K562 (cell line): ENCODE measurements around the gene ART1. TPM values are rescaled to one million over a fixed set of nuclear protein-coding genes. Genes with fewer than 3 reads are reported as not detected.

Experiments
- ATAC-seq: fragments of 200-7000 bp; cut with Tn5 transposase; 3 replicates; pipeline ENCODE4 v1.9.1; 2020; ENCODE audit warnings: moderate library complexity
- BruUV-seq: library from RNA; stranded (reverse); fragments of 400-500 nt; replicated peaks from 2 replicates; lab custom pipeline; 2021; lab: Mats Ljungman, UMichigan
- CTCF ChIA-PET: fragments of 300-600 bp; formaldehyde crosslinking; extraction: SDS; loops from one replicate; lab custom pipeline; 2021; ENCODE audit warnings: low intra/inter-chr PET ratio; lab: Yijun Ruan, JAX
- POLR2A ChIA-PET: fragments of 300-600, 350-650 bp; sonication (Branson Sonifier 250); formaldehyde crosslinking; extraction: SDS; loops from one replicate; lab custom pipeline; 2021; ENCODE audit warnings: antibody characterized with exemption, inconsistent platforms; lab: Yijun Ruan, JAX
- DNase-seq, 4 experiments: peaks; one replicate each; pipeline versions ENCODE4 v3.0.0 to v3.0.0-alpha.2; 2011 to 2018; ENCODE audit warnings: low spot score in 3 of 4, mixed read lengths in 3 of 4; ENCODE audit errors: extremely low read depth in 1 of 4
- FAIRE-seq: peaks from 2 replicates; lab custom pipeline; 2011; peaks lifted over from hg19 to GRCh38; lab: Jason Lieb, UNC
- H2AFZ ChIP-seq: 2 replicates; pipeline ENCODE4 v1.6.0; 2011; ENCODE audit warnings: low read depth, low read length, control low read depth, inconsistent platforms
- H3K27ac ChIP-seq: fragments of 200-600 bp; 3 replicates; pipeline ENCODE4 v1.8.0; 2011; ENCODE audit warnings: low read depth, mild to moderate bottlenecking, control low read depth, inconsistent platforms, low read length, moderate library complexity, mixed read lengths; ENCODE audit errors: extremely low read depth
- H3K27me3 ChIP-seq, 2 experiments: fragments of 300-600 bp in 1 of 2; 2 replicates in 1 of 2; 3 replicates in 1 of 2; pipeline versions ENCODE4 v1.6.0 to v1.8.0; 2011; ENCODE audit warnings: inconsistent platforms in 2 of 2, low read length in 2 of 2, mild to moderate bottlenecking in 1 of 2, mixed read lengths in 1 of 2, moderate library complexity in 1 of 2; ENCODE audit not compliant: control insufficient read depth in 2 of 2, insufficient read depth in 2 of 2
- H3K36me3 ChIP-seq: fragments of 300-600 bp; 3 replicates; pipeline ENCODE4 v1.8.0; 2011; ENCODE audit warnings: mild to moderate bottlenecking, low read length, inconsistent platforms; ENCODE audit not compliant: control insufficient read depth, insufficient read depth
- H3K4me1 ChIP-seq, 2 experiments: fragments of 200-600 bp in 1 of 2; replicated peaks in 1 of 2; 2 replicates in 1 of 2; 3 replicates in 1 of 2; pipeline versions ENCODE4 v1.5.1 to v1.8.0; 2011; ENCODE audit warnings: inconsistent platforms in 2 of 2, low read length in 2 of 2, mild to moderate bottlenecking in 1 of 2, mixed read lengths in 1 of 2, moderate library complexity in 1 of 2; ENCODE audit not compliant: control insufficient read depth in 2 of 2, insufficient read depth in 2 of 2
- H3K4me2 ChIP-seq: 2 replicates; pipeline ENCODE4 v1.6.1; 2011; ENCODE audit warnings: low read length, control low read depth, inconsistent platforms, mixed read lengths; ENCODE audit not compliant: insufficient read depth
- H3K4me3 ChIP-seq: fragments of 200-600 bp; sonication (generic), shearing (Covaris generic); 2 replicates; pipeline ENCODE4 v1.5.1; 2016; ENCODE audit warnings: control low read depth, inconsistent platforms
- H3K79me2 ChIP-seq: fragments of 200-600 bp; 3 replicates; pipeline ENCODE4 v1.8.0; 2011; ENCODE audit warnings: low read length, inconsistent platforms; ENCODE audit not compliant: control insufficient read depth, insufficient read depth
- H3K9ac ChIP-seq, 2 experiments: 2 replicates each; pipeline versions ENCODE4 v1.6.0 to v1.6.1; 2011; ENCODE audit warnings: low read depth in 2 of 2, low read length in 2 of 2, control low read depth in 1 of 2, inconsistent platforms in 1 of 2, mild to moderate bottlenecking in 1 of 2, mixed read lengths in 1 of 2; ENCODE audit not compliant: insufficient read depth in 1 of 2
- H3K9me1 ChIP-seq: one replicate; pipeline ENCODE4 v1.6.0; 2011; ENCODE audit warnings: inconsistent platforms, mild to moderate bottlenecking, low read length, moderate library complexity; ENCODE audit not compliant: control insufficient read depth, insufficient read depth
- H3K9me3 ChIP-seq: replicated peaks from 2 replicates; pipeline ENCODE4 v1.5.1; 2011; ENCODE audit warnings: low read depth, low read length, inconsistent platforms; ENCODE audit not compliant: control insufficient read depth, insufficient read depth
- H4K20me1 ChIP-seq: replicated peaks from 2 replicates; pipeline ENCODE4 v1.6.1; 2011; ENCODE audit warnings: low read length, inconsistent platforms, mixed read lengths; ENCODE audit not compliant: control insufficient read depth, insufficient read depth
- HMGN3 ChIP-seq: IDR thresholded peaks from 2 replicates; pipeline ENCODE4 v1.6.1; 2011; ENCODE audit warnings: borderline replicate concordance, low read depth, mild to moderate bottlenecking, mixed read lengths, low read length; ENCODE audit not compliant: insufficient read length; ENCODE audit errors: extremely low read depth
- MBD1 ChIP-seq: fragments of 250-450 bp; sonication (Bioruptor Pico); IDR thresholded peaks from 2 replicates; pipeline ENCODE4 v1.8.0; 2022; ENCODE audit warnings: inconsistent platforms
- RAD21 ChIP-seq, 2 experiments: fragments of 250-450 bp in 1 of 2; fragments of 450-650 bp in 1 of 2; sonication (Bioruptor Pico) in 1 of 2; formaldehyde crosslinking in 1 of 2; IDR thresholded peaks in 1 of 2; conservative IDR thresholded peaks in 1 of 2; 2 replicates each; pipeline versions ENCODE4 v1.4.0 to v1.8.0; 2020 to 2022; ENCODE audit warnings: mild to moderate bottlenecking in 2 of 2, moderate library complexity in 1 of 2
- SAP30 ChIP-seq: fragments of 200-600 bp; sonication (generic); IDR thresholded peaks from 2 replicates; pipeline ENCODE4 v1.6.1; 2012; ENCODE audit warnings: borderline replicate concordance, low read depth, mild to moderate bottlenecking, moderate library complexity, low read length, control low read depth, inconsistent platforms; ENCODE audit not compliant: insufficient read depth, poor library complexity, severe bottlenecking
- TAF1 ChIP-seq: IDR thresholded peaks from 2 replicates; pipeline ENCODE4 v1.6.1; 2011; ENCODE audit warnings: mild to moderate bottlenecking, low read length, moderate library complexity; ENCODE audit not compliant: insufficient read depth, control insufficient read depth, severe bottlenecking; ENCODE audit errors: extremely low read depth
- UBTF ChIP-seq, 2 experiments: IDR thresholded peaks; 2 replicates each; pipeline ENCODE4 v1.6.1; 2012; ENCODE audit warnings: improper control_type of control experiment in 2 of 2, low read depth in 2 of 2, low read length in 2 of 2, borderline replicate concordance in 1 of 2
- ZEB2 ChIP-seq: fragments of 450-650 bp; IDR thresholded peaks from 2 replicates; pipeline ENCODE4 v1.6.1; 2016
- ZNF561 ChIP-seq: fragments of 450-650 bp; formaldehyde crosslinking; conservative IDR thresholded peaks from 2 replicates; pipeline ENCODE4 v1.4.0; 2020; ENCODE audit warnings: mild to moderate bottlenecking, moderate library complexity
- WGBS: fragments of 100-300 bp; shearing (Covaris generic); methylation state at CpG from one replicate; pipeline ENCODE4 v1.1.6; 2016; ENCODE audit warnings: low coverage, mixed read lengths; ENCODE audit not compliant: insufficient coverage; ENCODE audit errors: missing lambda C conversion rate; 5-methylcytosine and 5-hydroxymethylcytosine counted together
- in situ Hi-C: fragments of 300-500 bp; cut with MboI; formaldehyde crosslinking; loops from 4 replicates; pipeline ENCODE4 v1.15.0; 2018; ENCODE audit warnings: inconsistent platforms, mixed read lengths
- intact Hi-C: fragments of 100-400 bp; cut with micrococcal nuclease; formaldehyde crosslinking; loops from 2 replicates; pipeline ENCODE4 v1.14.2; 2022
- polyA plus RNA-seq, 8 experiments: library from polyadenylated mRNA; depleted of rRNA in 4 of 8; stranded (reverse) in 5 of 8; unstranded in 3 of 8; fragments of >200 nt; fragmentation: Nextera tagmentation in 2 of 8; fragmentation: Illumina TruSeq in 1 of 8; extraction: Ambion mirVana in 2 of 8; extraction: Trizol in 1 of 8; gene quantifications; 2 replicates each; pipeline versions ENCODE4 v1.2.1 to v1.2.3, GENCODE V29; 2011 to 2014; ENCODE audit warnings: inconsistent platforms in 1 of 8, missing spikeins in 1 of 8
- total RNA-seq, 7 experiments: library from RNA; depleted of rRNA in 6 of 7; stranded (reverse); fragments of >200 nt in 6 of 7; fragmentation: Illumina TruSeq in 2 of 7; extraction: Trizol in 2 of 7; gene quantifications; 2 replicates each; pipeline versions ENCODE4 v1.2.1 to v1.2.3, GENCODE V29; 2011 to 2021; ENCODE audit warnings: low replicate concordance in 1 of 7

The ART1 gene
- total and polyA plus RNA-seq, 9 of the 15 experiments (the other 6 are each of a cell fraction or from before 2014, with no cell fraction given): not detected

- H3K79me2 ChIP-seq: no peaks in the 10 kb centered on the region
- H3K4me2 ChIP-seq: no peak overlapping the region
- in situ Hi-C loops: no loop called here
- ATAC-seq (peak; percentile 23; the same call in 1 of the 3 replicates), FAIRE-seq (no peak), DNase-seq (no peak)
- H3K27ac ChIP-seq: no peak overlapping the region
- BruUV-seq: no TSS peak
- POLR2A ChIA-PET: no interaction called here
- H3K4me1 ChIP-seq: peaks cover 0 to 16% of the 10 kb centered on the region in 2 experiments; a peak in 2 of 5 replicates
- H2AFZ ChIP-seq: no peak overlapping the region
- H3K9me3 ChIP-seq: no peaks in the 10 kb centered on the region
- intact Hi-C loops: no loop called here
- TF ChIP-seq ZEB2: no peak
- no peak for TF ChIP-seq MBD1 (CRISPR knock-in tag)
- no peak for TF ChIP-seq SAP30
- TF ChIP-seq HMGN3: no peak
- no peak for TF ChIP-seq TAF1
- TF ChIP-seq RAD21 (CRISPR knock-in tag; conservative IDR thresholded peaks at IDR 0.05 in 1 of 2, IDR thresholded peaks at IDR 0.05 in 1 of 2): no peak
- no peak for TF ChIP-seq ZNF561 (CRISPR knock-in tag)
- no peak for TF ChIP-seq UBTF (IDR thresholded peaks at IDR 0.05; ENCODE audit: borderline replicate concordance in 1 of 2, low read depth in 2 of 2, low read length in 2 of 2)
- H3K9me1 ChIP-seq: peaks cover 3% of the 10 kb centered on the region
- H3K36me3 ChIP-seq: peaks cover 57% of the 10 kb centered on the region
- no peaks in the 10 kb centered on the region for H4K20me1 ChIP-seq
- CTCF ChIA-PET: no interaction called here
- WGBS: 94% methylated on average over 5 of the region's 5 CpGs
- no peaks in the 10 kb centered on the region for H3K27me3 ChIP-seq
- H3K9ac ChIP-seq: no peak overlapping the region
- H3K4me3 ChIP-seq: no peak overlapping the region
Observed at GRCh38 chr11:3669742-3670183, 24.8 kb downstream of the ART1 start.
